GM11168 (cell line): ENCODE data around the gene TELO2.
"Not testable (repeated sequence)": the region's sequence is repeated elsewhere in the genome, so short reads cannot be mapped to it uniquely, and the experiment has no call there.

Experiments
- in situ Hi-C: fragments of 300-500 bp; cut with MboI; formaldehyde crosslinking; loops from one replicate; pipeline ENCODE4 v1.12.0; 2022; ENCODE audit warnings: low sequenced_read_pairs; ENCODE audit not compliant: unreplicated experiment

The TELO2 gene

DNA sequence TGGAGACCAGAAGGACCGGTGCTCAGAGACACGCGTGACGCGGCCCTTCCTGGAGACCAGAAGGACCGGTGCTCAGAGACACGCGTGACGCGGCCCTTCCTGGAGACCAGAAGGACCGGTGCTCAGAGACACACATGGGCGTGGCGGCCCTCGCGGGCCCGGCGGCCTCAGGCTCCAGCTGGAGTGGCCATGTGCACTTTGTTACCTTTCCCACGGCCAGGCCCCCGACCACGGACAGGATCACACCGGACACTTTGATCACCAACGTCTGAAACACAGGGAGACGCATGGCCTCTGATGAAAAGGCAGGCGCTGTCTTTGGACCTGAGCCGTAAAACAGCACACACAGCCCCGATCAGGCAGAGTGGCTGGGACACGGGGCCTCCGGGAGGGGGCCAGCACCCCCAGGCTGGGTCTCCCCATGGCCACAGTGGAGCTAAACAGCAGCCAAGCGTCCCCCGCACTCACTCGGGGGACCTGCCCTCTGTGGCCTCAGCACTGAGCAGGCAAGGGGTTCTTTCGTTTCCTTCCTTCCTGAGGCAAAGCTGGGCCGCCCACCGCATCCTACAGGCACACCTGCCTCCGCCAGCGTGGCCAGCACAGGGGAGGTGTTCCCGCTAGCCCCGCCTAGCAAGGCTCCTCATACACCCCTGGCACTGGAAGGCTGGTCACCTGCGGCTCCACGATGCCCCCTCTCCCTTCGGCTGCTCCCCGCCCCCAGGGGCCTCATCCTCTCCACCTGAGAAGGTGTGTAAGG lies 35.5 kb upstream of the TELO2 start:
- in situ Hi-C loops, result no loop called here

- in situ Hi-C loops, result no loop called here
Observed at GRCh38 chr16:1458336-1458976, 34.7 kb upstream of the TELO2 start.

DNA sequence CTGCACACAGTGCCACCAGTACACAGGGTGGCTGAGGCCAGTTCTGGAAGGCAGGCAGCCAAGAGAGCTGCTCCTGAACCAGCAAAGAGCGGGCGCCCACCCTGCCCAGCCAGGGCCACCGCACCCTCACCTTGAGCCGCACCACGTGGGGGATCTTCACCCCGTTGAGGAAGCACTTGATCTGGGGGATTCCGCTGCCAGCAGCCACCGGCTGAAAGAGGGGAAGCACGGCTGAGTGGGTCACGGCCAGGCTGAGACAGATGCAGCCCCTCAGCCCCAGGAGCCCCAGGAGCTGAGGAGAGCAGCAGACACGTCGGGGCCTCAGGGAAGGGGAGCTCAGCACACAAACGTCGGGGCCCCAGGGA lies 34.2 kb upstream of the TELO2 start:
- in situ Hi-C loops, result no loop called here

- in situ Hi-C loops, result no loop called here
Observed at GRCh38 chr16:1459967-1460366, 33.2 kb upstream of the TELO2 start.

- in situ Hi-C loops, result no loop called here
Observed at GRCh38 chr16:1460602-1461138, 32.5 kb upstream of the TELO2 start.

- in situ Hi-C loops, result no loop called here
Observed at GRCh38 chr16:1461146-1461545, 32.0 kb upstream of the TELO2 start.

- in situ Hi-C loops, result no loop called here
Observed at GRCh38 chr16:1464196-1464893, 28.8 kb upstream of the TELO2 start.

- in situ Hi-C loops, result no loop called here
Observed at GRCh38 chr16:1464894-1465566, 28.1 kb upstream of the TELO2 start.

DNA sequence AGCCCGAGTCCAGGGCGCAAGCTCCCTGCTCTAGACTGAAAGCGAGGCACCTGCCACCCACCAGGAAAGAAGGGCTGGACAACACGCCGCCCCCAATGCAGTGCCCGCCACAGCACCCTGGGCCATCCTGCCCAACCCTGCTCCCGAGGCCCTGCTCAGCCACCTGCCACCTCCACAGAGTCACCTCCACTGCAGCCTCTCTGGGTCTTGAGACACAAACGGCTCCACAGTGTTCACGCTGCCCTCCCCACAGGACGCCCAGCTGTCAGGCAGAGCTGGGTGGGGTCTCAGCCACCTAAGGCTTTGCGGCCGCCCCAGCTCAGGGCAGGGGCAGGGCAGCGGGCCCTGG lies 27.6 kb upstream of the TELO2 start:
- in situ Hi-C loops, result no loop called here

DNA sequence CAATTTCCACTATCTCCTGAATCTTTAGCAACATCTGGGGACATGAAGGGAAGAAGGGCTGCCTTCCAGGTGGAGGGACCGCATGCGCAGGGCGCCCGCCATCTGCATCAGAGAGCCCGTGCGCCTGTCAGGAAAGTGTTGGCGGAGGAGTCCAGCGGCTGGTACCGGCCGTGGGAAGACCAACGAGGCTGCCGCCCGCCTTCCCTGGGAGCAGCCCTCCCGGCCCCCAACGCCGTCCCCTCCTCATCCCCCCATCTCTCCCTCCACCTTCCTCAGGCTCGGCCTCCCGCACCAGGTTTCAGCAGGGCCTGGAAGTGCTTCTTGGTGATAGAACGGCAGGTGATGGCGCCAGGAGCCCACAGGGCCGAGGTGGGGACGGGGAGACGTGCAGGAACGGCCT lies 27.1 kb upstream of the TELO2 start:
- in situ Hi-C loops, result no loop called here

DNA sequence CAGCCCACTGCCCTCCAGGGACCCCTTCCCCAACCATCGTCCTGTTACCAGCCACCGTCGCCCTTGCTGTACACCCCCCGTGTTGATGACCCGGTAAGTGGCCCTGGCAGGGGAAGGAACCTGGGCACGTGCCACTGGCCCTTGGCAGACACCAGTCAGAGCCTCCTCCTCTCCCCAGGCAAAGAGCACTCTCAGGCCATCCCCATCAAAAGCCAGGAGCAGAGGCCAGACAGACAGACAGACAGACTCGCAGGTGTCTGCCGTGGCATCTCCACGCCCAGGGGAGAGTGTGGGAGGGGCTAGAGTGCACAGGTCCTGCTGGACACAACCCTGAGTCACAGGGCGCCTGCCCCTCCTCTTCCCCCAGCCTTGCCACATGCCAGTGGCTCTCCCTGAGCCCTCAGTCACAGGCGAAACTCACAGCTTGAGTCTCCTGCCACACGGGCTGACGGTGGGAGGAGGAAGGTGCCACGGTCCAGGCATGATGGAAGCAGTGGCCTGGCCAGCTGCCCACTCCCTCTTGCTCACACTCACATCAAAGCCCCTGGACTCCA lies 26.1 kb upstream of the TELO2 start:
- in situ Hi-C loops, result no loop called here

GRCh38 chr16:1468426-1468810 lies 24.7 kb upstream of the TELO2 start:
- in situ Hi-C loops, result no loop called here

DNA sequence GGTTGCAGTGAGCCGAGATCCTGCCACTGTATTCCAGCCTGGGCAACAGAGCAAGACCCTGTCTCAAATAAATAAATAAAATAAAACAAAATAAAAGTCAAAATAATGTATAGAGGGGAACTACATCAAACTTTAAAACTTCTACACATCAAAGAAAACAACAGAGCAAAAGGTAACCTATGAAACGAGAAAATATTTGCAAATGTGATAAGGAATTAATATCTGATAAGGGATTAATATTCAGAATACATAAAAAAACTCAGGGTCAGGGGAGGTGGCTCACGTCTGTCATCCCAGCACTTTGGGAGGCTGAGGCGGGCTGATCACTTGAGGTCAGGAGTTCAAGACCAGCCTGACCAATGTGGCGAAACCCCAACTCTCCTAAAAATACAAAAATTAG lies 24.0 kb upstream of the TELO2 start:
- in situ Hi-C loops, result not testable (repeated sequence)

DNA sequence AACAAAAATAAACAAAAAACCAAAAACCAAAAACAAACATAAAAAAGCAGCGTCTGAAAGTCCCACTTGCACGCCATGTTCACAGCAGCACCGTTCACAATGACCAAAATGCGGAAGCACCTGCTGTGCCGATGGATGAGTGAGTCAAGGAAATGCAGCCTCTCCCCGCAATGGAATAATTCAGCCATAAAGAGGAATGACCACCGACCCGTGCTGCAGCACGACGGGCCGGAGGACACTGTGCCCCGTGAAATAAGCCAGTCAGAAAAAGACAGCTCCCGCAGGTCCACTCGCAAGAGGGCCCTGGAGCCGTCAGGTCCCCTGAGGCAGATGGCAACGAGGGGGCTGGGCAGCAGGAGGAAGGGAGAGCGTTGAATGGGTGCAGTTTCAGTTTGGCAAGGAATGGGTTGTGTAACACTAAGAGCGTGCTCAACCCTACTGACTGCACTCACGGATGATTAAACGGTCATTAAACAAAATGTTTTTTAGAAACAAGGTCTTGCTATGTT lies 23.4 kb upstream of the TELO2 start:
- in situ Hi-C loops, result no loop called here

DNA sequence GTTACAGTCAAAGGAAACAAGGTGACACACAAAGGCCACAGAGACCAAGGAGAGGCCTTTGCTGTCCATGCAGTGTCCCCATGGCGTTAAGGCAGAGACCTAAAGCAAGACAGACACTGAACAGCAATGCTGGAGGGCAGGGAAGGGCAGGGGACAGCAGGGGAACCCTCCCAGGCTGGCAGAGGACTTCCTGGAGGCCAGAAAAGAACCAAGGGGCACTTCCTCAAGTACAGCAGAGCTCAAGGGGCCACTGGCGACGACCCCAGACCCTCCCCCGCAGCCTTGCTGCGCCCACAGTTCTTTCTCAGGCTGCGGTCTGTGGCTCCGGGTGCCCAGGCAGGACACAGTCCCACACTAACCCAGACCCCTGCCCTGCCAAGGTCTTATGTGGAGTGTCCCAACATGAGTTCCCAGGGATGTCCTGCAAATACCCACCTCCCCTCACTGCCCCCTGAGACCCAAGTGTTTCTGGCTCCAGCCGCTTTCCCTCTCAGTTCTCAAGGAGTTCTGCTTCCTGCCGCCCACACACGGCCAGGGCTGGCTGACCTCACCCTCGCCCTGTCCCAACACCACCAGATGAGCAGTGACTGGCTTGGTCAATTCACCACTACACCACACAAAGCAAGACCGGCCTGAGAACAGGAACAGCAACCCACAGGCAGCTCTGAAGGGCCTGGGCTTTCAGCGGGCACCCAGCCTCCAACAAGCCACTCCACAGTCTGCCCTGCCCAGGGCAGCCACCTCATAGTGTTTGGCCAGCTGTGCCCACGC lies 22.5 kb upstream of the TELO2 start:
- in situ Hi-C loops, result no loop called here

DNA sequence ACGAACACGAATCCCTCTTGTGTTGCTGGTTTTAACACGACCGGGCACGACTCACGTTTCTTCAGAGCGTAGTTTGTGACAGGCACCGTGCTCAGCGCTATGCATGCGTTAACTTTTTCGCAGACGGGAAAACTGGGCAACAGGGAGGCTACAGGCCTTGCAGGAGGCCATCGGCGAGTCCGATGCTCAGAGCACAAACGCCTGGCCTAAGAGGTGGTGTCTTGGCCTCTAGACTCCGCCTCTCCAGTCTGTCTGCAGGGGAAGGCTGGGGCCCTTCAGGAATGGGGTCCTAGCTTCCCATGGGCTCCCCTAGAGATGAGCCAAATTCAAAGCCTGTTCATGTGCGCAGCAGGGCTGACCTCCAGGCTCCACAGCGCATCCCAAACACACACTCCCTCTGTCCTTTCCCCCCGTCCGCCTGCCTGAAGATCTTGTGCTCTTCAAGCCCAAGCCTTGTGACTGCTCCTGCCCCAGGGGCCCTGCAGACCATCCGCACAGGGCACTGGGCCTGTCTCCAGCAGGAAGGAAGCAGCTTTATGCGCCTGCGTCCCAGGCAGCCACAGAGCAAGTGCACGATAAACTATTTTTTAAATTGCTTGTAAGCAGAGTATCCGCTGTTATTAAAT lies 21.5 kb upstream of the TELO2 start:
- in situ Hi-C loops, result no loop called here

- in situ Hi-C loops, result no loop called here
Observed at GRCh38 chr16:1472974-1473373, 20.2 kb upstream of the TELO2 start.

- in situ Hi-C loops, result no loop called here
Observed at GRCh38 chr16:1474082-1474795, 18.9 kb upstream of the TELO2 start.
